H1 (cell line): Measurements from ENCODE around the gene JPH2. TPM values are rescaled to one million over a fixed set of nuclear protein-coding genes. Genes with fewer than 3 reads are reported as not detected.
A peak's percentile ranks its signal among the peaks of the same experiment; 100 is the strongest.

Source experiments
- CTCF ChIA-PET: fragments of 300-600 bp; sonication (Branson Sonifier 250); formaldehyde crosslinking; loops from one replicate; lab custom pipeline; 2021; ENCODE audit not compliant: partially characterized antibody; lab: Charles Lee
- POLR2A ChIA-PET: fragments of 300-600 bp; sonication (Branson Sonifier 250); formaldehyde crosslinking; loops from one replicate; lab custom pipeline; 2021; ENCODE audit warnings: inconsistent platforms; ENCODE audit not compliant: partially characterized antibody; lab: Charles Lee
- DNase-seq, 2 experiments: peaks; one replicate each; pipeline versions ENCODE4 v3.0.0 to v3.0.0-alpha.2; 2010 to 2022; ENCODE audit warnings: low spot score in 2 of 2, low read depth in 1 of 2, mixed read lengths in 1 of 2
- FAIRE-seq: peaks from 2 replicates; lab custom pipeline; 2011; peaks lifted over from hg19 to GRCh38; lab: Jason Lieb, UNC
- H2AFZ ChIP-seq: 2 replicates; pipeline ENCODE4 v1.8.1; 2012; ENCODE audit warnings: low read length, inconsistent platforms
- H2AK5ac ChIP-seq: 2 replicates; pipeline ENCODE4 v1.6.1; 2013; ENCODE audit warnings: low read depth, low read length
- H2BK120ac ChIP-seq: replicated peaks from 2 replicates; pipeline ENCODE3; 2013; ENCODE audit warnings: low read depth, low read length, inconsistent platforms
- H2BK12ac ChIP-seq: 2 replicates; pipeline ENCODE4 v1.6.1; 2013; ENCODE audit warnings: low read depth, low read length
- H2BK15ac ChIP-seq: 2 replicates; pipeline ENCODE4 v1.6.1; 2013; ENCODE audit warnings: low read length
- H2BK20ac ChIP-seq: 2 replicates; pipeline ENCODE4 v1.6.1; 2013; ENCODE audit warnings: low read length
- H2BK5ac ChIP-seq: 2 replicates; pipeline ENCODE4 v1.6.1; 2013; ENCODE audit warnings: low read depth, low read length
- H3K14ac ChIP-seq: 2 replicates; pipeline ENCODE4 v1.6.1; 2013; ENCODE audit warnings: inconsistent platforms; ENCODE audit not compliant: insufficient read length
- H3K18ac ChIP-seq: 2 replicates; pipeline ENCODE4 v1.6.1; 2013; ENCODE audit warnings: low read length; ENCODE audit errors: extremely low read depth
- H3K23ac ChIP-seq: 2 replicates; pipeline ENCODE4 v1.6.1; 2013; ENCODE audit warnings: inconsistent platforms; ENCODE audit not compliant: insufficient read length
- H3K23me2 ChIP-seq: 2 replicates; pipeline ENCODE4 v1.6.1; 2013; ENCODE audit warnings: low read depth, low read length
- H3K27ac ChIP-seq: 2 replicates; pipeline ENCODE4 v1.6.1; 2011; ENCODE audit warnings: low read depth, low read length, inconsistent platforms
- H3K27me3 ChIP-seq, 4 experiments: replicated peaks in 1 of 4; 1 replicate in 1 of 4; 2 replicates in 3 of 4; pipeline versions ENCODE4 v1.6.1 to v1.8.1; 2011 to 2013; ENCODE audit warnings: low read length in 3 of 4, mild to moderate bottlenecking in 3 of 4, inconsistent platforms in 2 of 4, mixed read lengths in 2 of 4, moderate library complexity in 1 of 4; ENCODE audit not compliant: control insufficient read depth in 3 of 4, insufficient read depth in 3 of 4; ENCODE audit errors: extremely low read depth in 1 of 4
- H3K36me3 ChIP-seq, 4 experiments: 2 replicates each; pipeline versions ENCODE4 v1.6.1 to v1.8.1; 2011 to 2013; ENCODE audit warnings: mild to moderate bottlenecking in 4 of 4, low read length in 3 of 4, moderate library complexity in 2 of 4, control low read depth in 1 of 4, inconsistent platforms in 1 of 4; ENCODE audit not compliant: insufficient read depth in 4 of 4, control insufficient read depth in 2 of 4
- H3K4ac ChIP-seq: replicated peaks from 2 replicates; pipeline ENCODE3; 2013; ENCODE audit warnings: low read length, low read depth, mixed read lengths, inconsistent platforms; ENCODE audit not compliant: insufficient read length
- H3K4me1 ChIP-seq, 4 experiments: replicated peaks in 1 of 4; 1 replicate in 1 of 4; 2 replicates in 3 of 4; pipeline versions ENCODE4 v1.6.1 to v1.8.1; 2011 to 2013; ENCODE audit warnings: low read length in 3 of 4, inconsistent platforms in 2 of 4, mixed read lengths in 1 of 4; ENCODE audit not compliant: insufficient read depth in 4 of 4, control insufficient read depth in 3 of 4
- H3K4me2 ChIP-seq, 2 experiments: 2 replicates each; pipeline versions ENCODE4 v1.6.1 to v1.8.1; 2011 to 2013; ENCODE audit warnings: low read depth in 2 of 2, low read length in 2 of 2, control low read depth in 1 of 2, inconsistent platforms in 1 of 2, mild to moderate bottlenecking in 1 of 2; ENCODE audit not compliant: insufficient read depth in 1 of 2
- H3K4me3 ChIP-seq, 4 experiments: fragments of 200-600, 300-600 bp in 1 of 4; sonication (generic), shearing (Covaris generic), sonication (Bioruptor Twin) in 1 of 4; 2 replicates each; pipeline versions ENCODE4 v1.5.1 to v1.8.1; 2011 to 2016; ENCODE audit warnings: low read length in 4 of 4, low read depth in 3 of 4, control low read depth in 2 of 4, inconsistent platforms in 2 of 4, mild to moderate bottlenecking in 2 of 4, mixed read lengths in 1 of 4, moderate library complexity in 1 of 4; ENCODE audit not compliant: insufficient read depth in 2 of 4; ENCODE audit errors: extremely low read depth in 1 of 4
- H3K56ac ChIP-seq: replicated peaks from 2 replicates; pipeline ENCODE3; 2013; ENCODE audit warnings: low read depth, mild to moderate bottlenecking, mixed read lengths, low read length, inconsistent platforms; ENCODE audit not compliant: insufficient read length
- H3K79me1 ChIP-seq: 2 replicates; pipeline ENCODE4 v1.6.1; 2013; ENCODE audit warnings: low read depth, low read length, control low read depth
- H3K79me2 ChIP-seq, 2 experiments: 2 replicates each; pipeline versions ENCODE4 v1.6.1 to v1.8.1; 2012 to 2013; ENCODE audit warnings: low read length in 2 of 2, mild to moderate bottlenecking in 2 of 2, inconsistent platforms in 1 of 2; ENCODE audit not compliant: insufficient read depth in 2 of 2, control insufficient read depth in 1 of 2
- H3K9ac ChIP-seq, 4 experiments: replicated peaks in 1 of 4; 1 replicate in 1 of 4; 2 replicates in 3 of 4; pipeline versions ENCODE4 v1.6.1 to v1.8.1; 2011 to 2013; ENCODE audit warnings: low read depth in 3 of 4, low read length in 3 of 4, control low read depth in 2 of 4, mild to moderate bottlenecking in 2 of 4, moderate library complexity in 2 of 4, inconsistent platforms in 1 of 4; ENCODE audit errors: extremely low read depth in 1 of 4
- H3K9me3 ChIP-seq, 2 experiments: 2 replicates each; pipeline versions ENCODE4 v1.6.1 to v1.8.1; 2012 to 2013; ENCODE audit warnings: mild to moderate bottlenecking in 2 of 2, moderate library complexity in 2 of 2, control low read depth in 1 of 2, inconsistent platforms in 1 of 2, low read depth in 1 of 2, low read length in 1 of 2, mixed read lengths in 1 of 2; ENCODE audit not compliant: insufficient read depth in 2 of 2
- H4K20me1 ChIP-seq, 2 experiments: replicated peaks in 1 of 2; 2 replicates each; pipeline versions ENCODE3 to v1.8.1; 2011 to 2013; ENCODE audit warnings: inconsistent platforms in 2 of 2, low read length in 2 of 2, mild to moderate bottlenecking in 1 of 2; ENCODE audit not compliant: insufficient read depth in 2 of 2, control insufficient read depth in 1 of 2
- H4K5ac ChIP-seq: 2 replicates; pipeline ENCODE4 v1.6.1; 2013; ENCODE audit warnings: low read length, low read depth, mixed read lengths, inconsistent platforms; ENCODE audit not compliant: insufficient read length
- H4K8ac ChIP-seq: 2 replicates; pipeline ENCODE4 v1.8.0; 2013; ENCODE audit warnings: mild to moderate bottlenecking, moderate library complexity, low read length, inconsistent platforms; ENCODE audit not compliant: insufficient read depth; ENCODE audit errors: extremely low read depth
- H4K91ac ChIP-seq: replicated peaks from 2 replicates; pipeline ENCODE3; 2013; ENCODE audit warnings: low read length, mixed read lengths, inconsistent platforms; ENCODE audit not compliant: insufficient read length
- BCL11A ChIP-seq, 2 experiments: IDR thresholded peaks; one replicate each; pipeline ENCODE4 v1.6.1; 2011; ENCODE audit warnings: low read depth in 2 of 2, low read length in 2 of 2, mild to moderate bottlenecking in 2 of 2
- EZH2 ChIP-seq: fragments of 200-600 bp; sonication (generic); IDR thresholded peaks from 2 replicates; pipeline ENCODE4 v1.7.1; 2012; ENCODE audit warnings: low read depth, mild to moderate bottlenecking, moderate library complexity, low read length, inconsistent platforms; ENCODE audit not compliant: severe bottlenecking
- HDAC2 ChIP-seq, 2 experiments: fragments of 300-600 bp in 1 of 2; sonication (generic) in 1 of 2; IDR thresholded peaks; 2 replicates each; pipeline ENCODE4 v1.6.1; 2011 to 2012; ENCODE audit warnings: low read depth in 2 of 2, low read length in 2 of 2, mild to moderate bottlenecking in 2 of 2, moderate library complexity in 2 of 2, borderline replicate concordance in 1 of 2, inconsistent platforms in 1 of 2
- JUN ChIP-seq: IDR thresholded peaks from 2 replicates; pipeline ENCODE4 v1.6.1; 2011; ENCODE audit warnings: low read depth, mild to moderate bottlenecking, improper control_type of control experiment, low read length
- NRF1 ChIP-seq: IDR thresholded peaks from 2 replicates; pipeline ENCODE4 v1.6.1; 2011; ENCODE audit warnings: mild to moderate bottlenecking, low read depth, low read length, improper control_type of control experiment
- PHF8 ChIP-seq: fragments of 200-600 bp; sonication (generic); conservative IDR thresholded peaks from 2 replicates; pipeline ENCODE4 v1.7.1; 2012; ENCODE audit warnings: low read depth, mild to moderate bottlenecking, inconsistent platforms, low read length, moderate library complexity
- POLR2A ChIP-seq, 2 experiments: IDR thresholded peaks; 1 replicate in 1 of 2; 2 replicates in 1 of 2; pipeline ENCODE4 v1.6.1; 2011; ENCODE audit warnings: low read depth in 2 of 2, low read length in 2 of 2, mild to moderate bottlenecking in 2 of 2; ENCODE audit errors: control extremely low read depth in 1 of 2
- SP2 ChIP-seq: IDR thresholded peaks from 2 replicates; pipeline ENCODE4 v1.6.1; 2012; ENCODE audit warnings: mild to moderate bottlenecking, low read length, inconsistent platforms
- TAF1 ChIP-seq: IDR thresholded peaks from 2 replicates; pipeline ENCODE4 v1.6.1; 2011; ENCODE audit warnings: mild to moderate bottlenecking, low read depth, low read length
- WGBS, 2 experiments: shearing (Covaris generic) in 1 of 2; methylation state at CpG; one replicate each; pipeline versions ENCODE4 v1.1.6 to v1.1.7; 2013 to 2015; ENCODE audit warnings: low lambda C conversion rate in 2 of 2, mixed read lengths in 2 of 2, inconsistent platforms in 1 of 2, low coverage in 1 of 2, missing lambda C conversion rate in 1 of 2; ENCODE audit not compliant: insufficient replicate concordance in 2 of 2, insufficient coverage in 1 of 2, insufficient read length in 1 of 2; ENCODE audit errors: extremely low coverage in 1 of 2, missing lambda C conversion rate in 1 of 2; 5-methylcytosine and 5-hydroxymethylcytosine counted together
- polyA plus RNA-seq, 7 experiments: library from polyadenylated mRNA; depleted of rRNA in 3 of 7; stranded (reverse) in 5 of 7; unstranded in 2 of 7; fragments of >200 nt in 5 of 7; fragments of 200-250 nt in 2 of 7; gene quantifications; 1 replicate in 5 of 7; 2 replicates in 1 of 7; 4 replicates in 1 of 7; pipeline versions ENCODE4 v1.2.1 to v1.2.3, GENCODE V29; 2011 to 2013; ENCODE audit warnings: missing spikeins in 2 of 7, mixed read lengths in 2 of 7
- total RNA-seq: library from RNA; stranded (reverse); fragmentation: NEBNext Ultra II Directional; extraction: Animal tissue kit (Norgen Biotek cat#: 25700); gene quantifications from 2 replicates; pipeline ENCODE4 v1.2.1, GENCODE V29; 2021
- TF ChIP-seq, protein P1 (sequence below), 3 experiments: IDR thresholded peaks; 1 replicate in 2 of 3; 2 replicates in 1 of 3; pipeline versions ENCODE4 v1.5.1 to v1.6.1; 2011; ENCODE audit warnings: low read length in 3 of 3, mild to moderate bottlenecking in 3 of 3, inconsistent platforms in 2 of 3, low read depth in 1 of 3, moderate library complexity in 1 of 3; ENCODE audit not compliant: insufficient read depth in 1 of 3; ENCODE audit errors: control extremely low read depth in 1 of 3

Gene JPH2
- total and polyA plus RNA-seq, 2 of the 8 experiments (the other 6 are each of a cell fraction or from before 2014, with no cell fraction given) = 0.59 to 1.3 TPM

DNA sequence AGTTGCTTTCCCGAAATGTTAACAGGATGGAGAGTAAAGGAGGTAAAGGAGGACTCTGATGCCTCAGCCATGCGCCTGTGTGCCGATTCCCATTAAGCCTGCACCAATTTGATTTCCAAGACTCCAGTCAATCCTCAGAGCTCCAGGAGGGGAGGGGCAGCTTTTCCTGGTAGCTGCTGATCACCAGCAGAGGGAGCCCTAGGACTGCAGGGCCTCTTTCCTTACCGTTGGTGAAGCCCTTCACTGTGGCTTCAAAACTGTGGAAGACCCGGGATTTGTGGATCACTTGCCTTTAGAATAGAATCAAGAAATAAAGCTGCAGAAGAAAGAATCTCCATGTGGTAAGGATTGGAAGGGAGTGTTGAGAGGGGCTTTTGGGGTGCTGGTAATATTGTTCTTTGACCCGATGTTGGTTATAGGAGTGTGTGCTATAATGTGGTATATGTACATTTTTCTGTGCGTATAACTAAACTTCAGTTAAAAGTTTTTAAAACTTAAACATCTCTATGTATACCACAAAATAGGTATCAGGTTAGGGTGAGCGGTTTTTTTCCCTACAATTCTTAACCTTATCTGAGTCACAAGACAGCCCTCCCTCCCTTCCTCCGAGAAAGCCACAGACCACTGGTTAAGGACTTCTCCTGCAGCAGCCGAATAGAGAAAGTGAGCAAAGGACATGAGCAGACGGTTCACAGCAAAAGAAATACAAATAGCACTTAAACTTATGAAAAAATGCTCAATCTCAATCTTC is 30.5 kb upstream of the JPH2 start:
- ChIA-PET POLR2A (interaction anchor here (0.7 to 1.2 kb wide), 3 partner anchors 30 to 165 kb away, joined by 3 read pairs; partner anchors contain the start of gene GDAP1L1), CTCF (interaction anchor here (0.6 to 11.2 kb wide), 58 partner anchors 10 to 420 kb away, joined by 3 to 153 read pairs (median 6); partner anchors contain the start of genes FITM2, GDAP1L1 and PKIG)
- Histone ChIP-seq H2AFZ (no peak overlapping the region), H3K56ac (no peak overlapping the region), H2AK5ac (no peak overlapping the region), H3K14ac (no peak overlapping the region), H3K4me1 (peaks cover 0 to 2% (median 0%) of the 10 kb centered on the region in 4 experiments; a peak in 1 of 7 replicates), H3K36me3 (no peaks in the 10 kb centered on the region), H4K20me1 (peaks cover 0 to 3% of the 10 kb centered on the region in 2 experiments), H3K79me1 (no peaks in the 10 kb centered on the region), H4K8ac (no peak overlapping the region), H4K91ac (no peak overlapping the region), H3K4ac (no peak overlapping the region), H3K4me2 (no peak overlapping the region), H4K5ac (no peak overlapping the region), H3K27ac (no peak overlapping the region), H3K23ac (no peak overlapping the region), H3K79me2 (no peaks in the 10 kb centered on the region), H2BK12ac (no peak overlapping the region), H3K18ac (no peak overlapping the region), H2BK120ac (no peak overlapping the region), H2BK5ac (no peak overlapping the region), H3K23me2 (no peaks in the 10 kb centered on the region), H2BK20ac (no peak overlapping the region), H2BK15ac (no peak overlapping the region), H3K9ac (no peak overlapping the region), H3K9me3 (no peaks in the 10 kb centered on the region), H3K4me3 (no peak overlapping the region), H3K27me3 (no peaks in the 10 kb centered on the region)
- WGBS, 2 experiments = 63% methylated on average over 11 of the region's 11 CpGs; no CpG with 5 or more reads in 1 of the 2 experiments
- peak; percentile 95 for FAIRE-seq
- DNase-seq = peak; percentile 66 to 81
- TF ChIP-seq SP2 (no peak), TAF1 (no peak), EZH2 (no peak), POLR2A (IDR thresholded peaks at IDR 0.05; ENCODE audit: control extremely low read depth in 1 of 2, low read depth in 2 of 2, low read length in 2 of 2) (no peak), BCL11A (IDR thresholded peaks at IDR 0.05; ENCODE audit: low read depth in 2 of 2, low read length in 2 of 2) (no peak), JUN (no peak), HDAC2 (IDR thresholded peaks at IDR 0.05; ENCODE audit: borderline replicate concordance in 1 of 2, low read depth in 2 of 2, low read length in 2 of 2) (no peak), PHF8 (no peak), NRF1 (no peak)
- TF ChIP-seq, protein P1, sequence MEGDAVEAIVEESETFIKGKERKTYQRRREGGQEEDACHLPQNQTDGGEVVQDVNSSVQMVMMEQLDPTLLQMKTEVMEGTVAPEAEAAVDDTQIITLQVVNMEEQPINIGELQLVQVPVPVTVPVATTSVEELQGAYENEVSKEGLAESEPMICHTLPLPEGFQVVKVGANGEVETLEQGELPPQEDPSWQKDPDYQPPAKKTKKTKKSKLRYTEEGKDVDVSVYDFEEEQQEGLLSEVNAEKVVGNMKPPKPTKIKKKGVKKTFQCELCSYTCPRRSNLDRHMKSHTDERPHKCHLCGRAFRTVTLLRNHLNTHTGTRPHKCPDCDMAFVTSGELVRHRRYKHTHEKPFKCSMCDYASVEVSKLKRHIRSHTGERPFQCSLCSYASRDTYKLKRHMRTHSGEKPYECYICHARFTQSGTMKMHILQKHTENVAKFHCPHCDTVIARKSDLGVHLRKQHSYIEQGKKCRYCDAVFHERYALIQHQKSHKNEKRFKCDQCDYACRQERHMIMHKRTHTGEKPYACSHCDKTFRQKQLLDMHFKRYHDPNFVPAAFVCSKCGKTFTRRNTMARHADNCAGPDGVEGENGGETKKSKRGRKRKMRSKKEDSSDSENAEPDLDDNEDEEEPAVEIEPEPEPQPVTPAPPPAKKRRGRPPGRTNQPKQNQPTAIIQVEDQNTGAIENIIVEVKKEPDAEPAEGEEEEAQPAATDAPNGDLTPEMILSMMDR (IDR thresholded peaks at IDR 0.05; ENCODE audit: control extremely low read depth in 1 of 3, insufficient read depth in 1 of 3, low read depth in 1 of 3, low read length in 3 of 3) = peak; percentile 94 to 98 (median 95)
